Prostate gland (tissue), 2 donors: ENCODE data around the gene PRPF38B. TPM values are rescaled to one million over a fixed set of nuclear protein-coding genes. Genes with fewer than 3 reads are reported as not detected.
A peak's percentile ranks its signal among the peaks of the same experiment; 100 is the strongest.
"Not testable (repeated sequence)": the region's sequence is repeated elsewhere in the genome, so short reads cannot be mapped to it uniquely, and the experiment has no call there.

Experiments used
- DNase-seq: peaks from one replicate; pipeline ENCODE4 v3.0.0-alpha.2; 2019; ENCODE audit warnings: low spot score
- H3K27ac ChIP-seq, 2 donors: fragments of 200-600 bp; sonication (generic); 2 replicates each; pipeline ENCODE4 v1.5.1; 2017 to 2019
- H3K27me3 ChIP-seq: fragments of 200-600 bp; sonication (generic); replicated peaks from 2 replicates; pipeline ENCODE4 v1.5.1; 2019; ENCODE audit not compliant: insufficient read depth
- H3K36me3 ChIP-seq, 2 donors: fragments of 200-600 bp; sonication (generic); 1 replicate in 1 of 2; 2 replicates in 1 of 2; pipeline versions ENCODE4 v1.5.1 to v1.8.1; 2017 to 2019
- H3K4me1 ChIP-seq: fragments of 200-600 bp; sonication (generic); replicated peaks from 2 replicates; pipeline ENCODE4 v1.5.1; 2019
- H3K4me3 ChIP-seq, 2 donors: fragments of 200-600 bp; sonication (generic); 2 replicates each; pipeline ENCODE4 v1.5.1; 2017 to 2019
- H3K9me3 ChIP-seq: fragments of 200-600 bp; sonication (generic); 2 replicates; pipeline ENCODE4 v1.5.1; 2017
- CTCF ChIP-seq, 4 experiments: fragments of 200-600 bp in 2 of 4; fragments of 450-650 bp in 2 of 4; sonication (generic) in 2 of 4; IDR thresholded peaks; 1 replicate in 3 of 4; 2 replicates in 1 of 4; pipeline ENCODE4 v1.5.1; 2016 to 2019; ENCODE audit warnings: antibody characterized with exemption in 4 of 4, mild to moderate bottlenecking in 2 of 4, moderate library complexity in 2 of 4
- POLR2A ChIP-seq: fragments of 450-650 bp; IDR thresholded peaks from one replicate; pipeline ENCODE4 v1.6.1; 2016; ENCODE audit warnings: antibody characterized with exemption, mild to moderate bottlenecking
- POLR2AphosphoS5 ChIP-seq: sonication (generic); formaldehyde crosslinking; IDR thresholded peaks from one replicate; pipeline ENCODE4 v1.6.1; 2017; ENCODE audit warnings: antibody characterized with exemption
- WGBS: methylation state at CpG from one replicate; pipeline ENCODE4 v1.1.5; 2018; 5-methylcytosine and 5-hydroxymethylcytosine counted together
- intact Hi-C: fragments of 100-400 bp; cut with DNase I; formaldehyde crosslinking; loops from one replicate; pipeline ENCODE4 v1.14.2; 2022
- total RNA-seq, 2 donors: library from RNA; depleted of rRNA; stranded (reverse); fragments of >200 nt; gene quantifications; one replicate each; pipeline ENCODE4 v1.1.0, GENCODE V29; 2016

The PRPF38B gene
- total RNA-seq, 2 donors from 2014 or later = 18.9 to 24.2 TPM

- H3K27ac ChIP-seq = no peak overlapping the region
- no peaks in the 10 kb centered on the region for H3K4me1 ChIP-seq
- H3K27me3 ChIP-seq = no peaks in the 10 kb centered on the region
- WGBS = 75% methylated on average over 10 of the region's 10 CpGs
- no peak overlapping the region for H3K4me3 ChIP-seq
- no peaks in the 10 kb centered on the region for H3K36me3 ChIP-seq
- intact Hi-C loops = no loop called here
- no peaks in the 10 kb centered on the region for H3K9me3 ChIP-seq
- TF ChIP-seq CTCF (IDR thresholded peaks at IDR 0.05) = no peak
- no peak for TF ChIP-seq POLR2A
- no peak for TF ChIP-seq POLR2AphosphoS5
- DNase-seq = no peak
Measured at GRCh38 chr1:108679586-108680213, 12.4 kb upstream of the PRPF38B start.

DNA sequence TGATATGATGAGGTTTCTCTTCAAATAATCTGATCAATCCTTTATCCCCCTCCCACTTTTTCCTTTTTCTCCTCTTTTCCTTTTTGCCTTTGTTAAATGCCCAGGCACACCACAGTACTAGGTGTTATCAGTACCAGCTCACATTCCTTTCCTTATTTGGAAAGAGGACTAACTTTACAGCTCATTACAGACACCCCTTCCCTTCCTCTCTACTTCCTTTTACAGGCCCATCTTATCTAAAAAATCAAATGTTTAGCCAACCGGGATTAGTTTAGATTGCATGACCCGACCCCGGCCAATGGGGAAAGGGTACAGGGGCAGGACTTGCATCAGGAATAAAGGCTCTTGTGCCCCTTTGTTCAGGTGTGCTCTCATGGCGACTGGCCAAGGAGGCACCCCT is 10.4 kb upstream of the PRPF38B start:
- H3K9me3 ChIP-seq, H3K4me3 ChIP-seq, H3K4me1 ChIP-seq, H3K27me3 ChIP-seq, H3K36me3 ChIP-seq, H3K27ac ChIP-seq, DNase-seq, intact Hi-C loops: not testable (repeated sequence)
- WGBS = 49% methylated on average over 4 of the region's 4 CpGs

- Histone ChIP-seq H3K27ac (no peak overlapping the region), H3K27me3 (no peaks in the 10 kb centered on the region), H3K4me1 (no peaks in the 10 kb centered on the region), H3K9me3 (no peaks in the 10 kb centered on the region), H3K36me3 (no peaks in the 10 kb centered on the region), H3K4me3 (no peak overlapping the region)
- TF ChIP-seq CTCF (IDR thresholded peaks at IDR 0.05) (no peak), POLR2AphosphoS5 (no peak), POLR2A (no peak)
- intact Hi-C loops = no loop called here
- no peak for DNase-seq
- WGBS = 84% methylated on average over 1 of the region's 1 CpG
Measured at GRCh38 chr1:108685529-108685928, 6.6 kb upstream of the PRPF38B start.

DNA sequence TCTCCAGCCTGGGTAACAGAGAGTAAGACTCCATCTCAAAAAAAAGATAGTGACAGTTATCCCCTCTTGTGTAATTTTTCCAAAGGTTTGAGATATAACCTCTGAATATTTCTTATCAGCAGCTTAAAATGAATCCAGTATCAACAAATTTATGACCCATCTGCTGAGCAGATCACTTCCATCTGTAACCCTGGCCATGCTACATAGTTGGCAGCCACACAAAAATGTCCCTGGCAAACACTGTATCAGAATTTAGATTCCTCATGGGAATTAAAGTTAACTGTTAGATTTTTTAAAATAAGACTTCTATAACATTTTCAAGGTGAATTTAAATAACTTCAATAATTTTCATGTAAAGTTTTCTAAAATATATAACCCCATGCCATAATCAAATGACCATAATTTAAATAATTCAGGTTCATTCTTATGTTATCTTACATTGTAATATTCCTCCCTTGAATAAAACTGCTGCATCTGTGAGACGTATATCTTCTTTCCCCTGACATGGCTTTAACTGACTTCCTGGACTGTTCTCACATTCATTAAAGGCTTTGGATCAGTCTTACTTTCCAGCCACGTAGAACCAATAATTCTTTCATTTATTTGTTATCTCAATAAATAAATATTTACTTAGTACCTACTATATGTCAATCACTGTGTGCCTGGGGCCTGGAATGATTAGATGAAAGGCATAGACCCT is 5.3 kb upstream of the PRPF38B start:
- no peak for TF ChIP-seq CTCF (IDR thresholded peaks at IDR 0.05)
- TF ChIP-seq POLR2A = no peak
- no peak for TF ChIP-seq POLR2AphosphoS5
- no peaks in the 10 kb centered on the region for H3K36me3 ChIP-seq
- no peaks in the 10 kb centered on the region for H3K27me3 ChIP-seq
- H3K9me3 ChIP-seq = no peaks in the 10 kb centered on the region
- no peak overlapping the region for H3K27ac ChIP-seq
- no peak overlapping the region for H3K4me3 ChIP-seq
- no peaks in the 10 kb centered on the region for H3K4me1 ChIP-seq
- intact Hi-C loops = no loop called here
- 29% methylated on average over 2 of the region's 2 CpGs for WGBS
- no peak for DNase-seq

DNA sequence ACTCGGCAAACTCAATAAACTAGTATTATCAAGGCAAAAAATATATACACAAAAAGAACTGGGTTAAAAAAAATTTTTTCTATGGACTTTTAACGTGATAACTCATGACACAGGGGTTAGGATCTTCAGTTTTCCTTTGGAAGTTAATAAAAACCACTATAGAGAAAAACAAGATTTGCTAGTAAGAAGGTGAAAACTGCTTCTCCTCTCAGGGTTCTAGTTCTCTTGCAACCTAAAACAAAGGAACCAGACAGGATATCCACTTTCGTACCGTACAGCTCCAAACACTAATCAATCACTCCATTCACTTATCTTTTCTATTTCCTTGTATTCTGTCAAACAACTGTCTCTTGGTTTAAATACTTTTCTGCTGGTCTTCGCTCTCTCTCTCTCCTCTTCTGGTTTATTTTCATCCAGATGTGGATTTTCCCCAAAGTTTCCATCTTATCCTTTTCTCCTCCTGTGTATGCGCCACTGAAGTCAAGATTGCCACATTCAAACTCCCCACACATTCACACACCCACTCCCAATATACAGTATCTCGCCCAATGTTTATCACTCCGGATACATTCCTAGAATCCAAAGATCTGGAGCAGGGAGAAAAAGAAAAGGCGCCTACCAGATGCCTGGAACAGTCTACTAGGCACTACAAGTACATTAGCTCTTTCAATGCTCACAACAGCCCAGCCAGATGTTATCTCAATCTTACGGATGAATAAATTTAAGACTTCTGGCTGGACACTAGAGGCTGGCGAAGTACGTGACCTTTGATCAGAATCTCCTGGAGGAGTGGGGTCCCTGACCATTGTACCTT is 775 bp upstream of the PRPF38B start:
- DNase-seq = peak; percentile 13
- Histone ChIP-seq H3K9me3 (no peaks in the 10 kb centered on the region), H3K4me3 (peak overlapping the region; percentile 76 to 84), H3K27me3 (no peaks in the 10 kb centered on the region), H3K4me1 (no peaks in the 10 kb centered on the region), H3K36me3 (no peaks in the 10 kb centered on the region), H3K27ac (peak overlapping the region; percentile 98 to 99)
- intact Hi-C loops = loop anchor here (5.0 to 10.0 kb wide), 2 partner anchors 53 to 136 kb away; partner anchors contain the start of gene STXBP3
- TF ChIP-seq POLR2A = no peak
- TF ChIP-seq CTCF (IDR thresholded peaks at IDR 0.05) = no peak
- TF ChIP-seq POLR2AphosphoS5 = no peak
- WGBS = 22% methylated on average over 12 of the region's 12 CpGs
